GM19397 (cell line): ENCODE results near the gene BATF.
A peak's percentile ranks its signal among the peaks of the same experiment; 100 is the strongest.
"Not testable (repeated sequence)": the region's sequence is repeated elsewhere in the genome, so short reads cannot be mapped to it uniquely, and the experiment has no call there.

Source experiments
- ATAC-seq: cut with Tn5 transposase; IDR thresholded peaks from one replicate; pipeline ENCODE4 v1.9.1; 2021; ENCODE audit warnings: mild to moderate bottlenecking, moderate library complexity; ENCODE audit not compliant: unreplicated experiment

BATF gene

DNA sequence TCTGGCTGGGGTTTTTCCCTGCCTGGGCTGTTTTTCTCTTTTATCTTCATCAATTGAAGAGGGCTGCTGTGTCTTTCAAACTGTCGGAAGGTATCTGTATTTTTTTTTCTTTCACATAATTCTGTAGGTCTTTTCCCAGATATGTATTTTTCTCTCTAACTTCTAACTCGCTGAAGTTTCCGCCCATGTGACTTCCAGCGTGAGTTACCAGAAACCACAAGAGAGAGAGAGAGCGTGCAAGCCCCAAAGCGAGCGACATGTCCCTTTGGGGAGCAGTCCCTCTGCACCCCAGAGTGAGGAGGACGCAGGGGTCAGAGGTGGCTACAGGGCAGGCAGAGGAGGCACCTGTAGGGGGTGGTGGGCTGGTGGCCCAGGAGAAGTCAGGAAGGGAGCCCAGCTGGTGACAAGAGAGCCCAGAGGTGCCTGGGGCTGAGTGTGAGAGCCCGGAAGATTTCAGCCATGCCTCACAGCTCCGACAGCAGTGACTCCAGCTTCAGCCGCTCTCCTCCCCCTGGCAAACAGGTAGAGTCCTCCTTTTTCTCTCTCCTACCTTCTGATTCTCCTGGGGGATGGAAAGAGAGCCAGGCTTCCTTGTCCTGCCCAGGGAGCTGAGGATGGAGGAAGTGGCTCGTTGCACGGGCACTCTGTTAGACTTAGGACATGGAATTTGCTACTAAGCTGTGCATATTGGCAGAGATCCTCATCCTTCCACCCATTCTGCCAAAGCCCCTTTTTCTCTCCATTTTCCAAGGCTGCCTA lies at the start of gene BATF:
TSS of gene BATF (plus strand) at position 246 of the 759 bp plus-strand sequence. CDS start at position 460, 214 bp downstream.
- peak; percentile 69 for ATAC-seq

GRCh38 chr14:75474127-75474526 lies 48.1 kb upstream of the BATF start:
- not testable (repeated sequence) for ATAC-seq

GRCh38 chr14:75476274-75476995 lies 45.8 kb upstream of the BATF start:
- no peak for ATAC-seq

DNA sequence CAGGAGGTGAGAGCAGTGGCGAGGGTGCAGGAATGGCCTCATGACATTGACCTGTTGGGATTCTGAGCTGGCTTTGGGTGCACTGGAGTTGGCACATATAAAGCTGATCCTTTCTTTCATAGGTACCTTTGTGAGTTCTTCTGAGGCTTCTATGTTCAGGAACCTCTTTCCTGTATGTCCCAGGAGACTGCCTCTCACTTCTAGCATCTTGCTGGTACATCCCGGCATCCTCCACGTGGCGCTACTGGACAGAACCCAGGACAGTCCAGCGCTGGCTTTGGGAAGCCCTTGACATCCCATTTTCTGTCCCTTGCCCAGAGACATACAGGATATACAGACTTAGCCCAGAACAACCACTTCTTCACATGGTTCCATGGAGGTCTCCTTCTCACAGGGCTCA lies 44.4 kb upstream of the BATF start:
- ATAC-seq, result no peak

- no peak for ATAC-seq
These were observed 42.3 kb upstream of the BATF start for GRCh38 chr14:75479770-75480600.

DNA sequence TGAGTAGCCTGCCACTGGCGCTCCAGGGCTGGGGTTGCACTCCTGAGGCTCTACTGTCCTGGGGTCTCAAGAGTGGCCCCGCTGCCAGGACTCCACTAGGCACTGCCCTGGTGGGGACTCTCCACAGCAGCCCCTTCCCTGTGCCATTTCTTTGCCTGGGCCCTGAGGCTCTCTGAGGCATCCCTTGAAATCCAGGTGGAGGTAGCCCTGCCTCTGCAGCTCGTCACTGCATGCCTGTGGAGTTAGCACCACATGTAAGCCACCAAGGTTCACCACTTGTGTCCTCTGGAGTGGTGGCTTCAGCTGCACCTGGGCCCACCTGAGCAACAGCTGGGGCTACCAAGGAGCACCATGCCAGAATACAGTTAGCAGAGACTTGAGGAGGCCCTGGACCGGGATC lies 39.9 kb upstream of the BATF start:
- no peak for ATAC-seq

GRCh38 chr14:75484711-75485429 lies 37.4 kb upstream of the BATF start:
- ATAC-seq, result no peak

- ATAC-seq, result no peak
These were observed 36.0 kb upstream of the BATF start for GRCh38 chr14:75486318-75486717.

DNA sequence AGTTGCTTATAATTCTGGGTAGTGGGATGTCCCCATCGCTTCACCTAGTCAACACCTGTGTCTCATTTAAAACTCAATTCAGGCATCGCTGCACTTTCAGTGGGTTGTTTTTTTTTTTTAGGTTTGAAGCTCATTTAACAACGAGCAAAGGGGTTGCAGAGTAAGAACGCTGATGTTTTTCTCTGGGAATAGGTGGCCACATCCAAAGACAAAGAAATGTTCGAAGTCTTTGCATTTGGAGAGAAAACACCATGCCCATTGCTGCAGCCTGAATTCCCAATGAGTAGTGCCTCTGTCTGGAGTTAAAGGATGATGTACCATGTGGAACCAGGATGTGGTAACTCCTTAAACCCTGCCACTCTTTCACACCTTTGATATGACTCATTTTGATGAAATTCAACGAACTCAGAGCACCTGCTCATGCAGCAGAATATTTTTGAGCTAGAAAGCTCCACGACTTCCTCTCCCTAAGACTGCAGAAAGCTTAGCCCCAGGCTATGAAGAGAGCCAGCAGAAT lies 35.1 kb upstream of the BATF start:
- peak; percentile 69 for ATAC-seq

DNA sequence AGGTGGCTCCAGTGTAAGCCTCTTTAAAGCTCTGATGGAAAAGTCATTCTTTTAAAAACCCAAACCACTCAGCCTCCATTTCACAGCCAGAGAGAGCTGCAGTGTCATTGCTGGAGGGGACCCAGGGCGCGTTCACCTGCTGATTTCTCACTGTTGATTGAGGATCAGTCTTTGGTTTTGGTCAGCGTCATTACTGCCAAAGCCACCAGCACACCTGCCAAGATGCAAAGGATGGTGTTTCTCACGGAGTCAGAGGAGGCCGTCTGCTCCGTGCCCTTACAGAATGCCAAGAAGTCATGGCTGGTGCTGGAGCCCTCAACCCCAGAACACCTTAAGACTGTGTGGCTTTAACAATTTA lies 32.8 kb upstream of the BATF start:
- no peak for ATAC-seq

- no peak for ATAC-seq
These were observed 30.8 kb upstream of the BATF start for GRCh38 chr14:75491376-75491978.

DNA sequence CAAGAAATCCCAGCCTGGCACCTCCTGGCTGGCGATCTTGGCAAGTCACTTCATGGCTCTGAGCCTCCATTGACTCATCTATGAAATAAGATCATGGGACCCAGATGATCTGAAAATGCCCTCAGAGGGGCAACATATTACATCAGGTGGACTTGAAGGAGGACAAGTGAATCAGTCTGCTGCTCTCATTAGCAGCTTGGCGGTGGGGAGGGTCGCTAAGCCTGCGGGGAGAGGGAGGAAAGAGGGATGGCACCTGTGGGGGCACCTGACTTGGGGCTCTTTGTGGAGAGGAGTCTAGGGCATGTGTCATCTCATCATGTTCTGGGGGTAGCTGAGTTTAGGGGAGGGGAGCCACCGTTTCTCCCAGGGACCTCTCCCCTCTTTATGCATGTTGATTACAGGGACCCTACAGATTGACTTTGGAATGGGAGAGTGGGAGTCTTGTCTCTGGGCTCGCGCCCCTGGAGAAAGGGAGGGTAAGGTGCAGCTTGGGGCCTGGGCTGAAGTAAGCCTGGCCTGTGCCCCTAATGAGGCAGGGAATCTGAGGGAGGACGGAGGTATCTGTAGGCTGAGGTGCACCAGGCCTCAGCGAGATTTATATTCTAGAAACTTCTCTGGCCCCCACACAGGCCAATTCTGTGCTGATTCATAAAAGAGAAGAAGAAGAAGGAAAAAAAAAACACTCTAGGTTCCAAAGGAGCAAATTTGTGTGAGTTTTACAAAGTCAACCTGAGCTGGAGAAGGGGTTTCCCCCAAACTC lies 29.3 kb upstream of the BATF start:
- ATAC-seq, result no peak

DNA sequence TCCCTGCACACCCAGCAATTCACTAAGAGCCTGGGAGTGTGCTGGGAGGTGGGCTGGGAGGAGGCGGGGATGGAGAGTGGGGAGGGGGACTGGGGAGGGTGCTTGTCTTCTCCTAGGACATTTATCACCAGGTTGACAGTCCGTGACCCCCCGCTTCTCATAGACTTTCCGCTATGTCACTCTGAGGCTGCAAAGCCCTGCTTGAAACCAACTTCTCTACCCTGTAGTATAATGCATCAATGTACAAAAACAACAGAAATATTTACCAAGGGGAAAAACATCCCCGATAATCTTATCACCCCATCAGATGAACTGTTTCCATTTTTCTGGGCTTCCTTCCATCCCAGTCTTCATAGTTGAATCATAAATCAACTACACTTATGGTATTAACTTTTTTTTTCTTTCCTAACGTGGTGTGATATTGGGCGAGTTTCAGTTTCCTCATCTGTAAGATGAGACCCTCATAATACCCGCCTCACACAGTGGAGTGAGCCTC lies 28.6 kb upstream of the BATF start:
- no peak for ATAC-seq

DNA sequence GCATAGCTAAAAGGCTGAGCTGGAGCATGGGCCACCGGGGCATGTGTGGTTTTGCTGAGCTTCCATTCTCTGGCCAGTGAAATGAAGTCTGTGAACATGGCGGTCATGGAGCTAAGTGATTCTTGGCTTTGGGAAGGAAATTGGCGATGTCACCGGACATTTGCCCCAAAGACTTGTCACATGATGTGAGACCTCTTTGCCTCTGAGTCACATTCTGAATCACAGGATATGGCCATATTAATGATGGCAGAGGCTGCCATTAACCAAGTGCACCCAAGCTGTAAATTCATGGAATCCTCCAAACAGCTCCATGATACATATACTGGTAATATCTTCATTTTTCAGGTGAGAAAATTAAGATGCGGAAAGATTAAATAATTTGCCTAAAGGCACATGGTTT lies 27.4 kb upstream of the BATF start:
- ATAC-seq, result no peak

GRCh38 chr14:75495399-75495798 lies 26.9 kb upstream of the BATF start:
- ATAC-seq, result no peak

- ATAC-seq, result no peak
These were observed 26.4 kb upstream of the BATF start for GRCh38 chr14:75495882-75496281.

GRCh38 chr14:75496755-75497154 lies 25.5 kb upstream of the BATF start:
- no peak for ATAC-seq

DNA sequence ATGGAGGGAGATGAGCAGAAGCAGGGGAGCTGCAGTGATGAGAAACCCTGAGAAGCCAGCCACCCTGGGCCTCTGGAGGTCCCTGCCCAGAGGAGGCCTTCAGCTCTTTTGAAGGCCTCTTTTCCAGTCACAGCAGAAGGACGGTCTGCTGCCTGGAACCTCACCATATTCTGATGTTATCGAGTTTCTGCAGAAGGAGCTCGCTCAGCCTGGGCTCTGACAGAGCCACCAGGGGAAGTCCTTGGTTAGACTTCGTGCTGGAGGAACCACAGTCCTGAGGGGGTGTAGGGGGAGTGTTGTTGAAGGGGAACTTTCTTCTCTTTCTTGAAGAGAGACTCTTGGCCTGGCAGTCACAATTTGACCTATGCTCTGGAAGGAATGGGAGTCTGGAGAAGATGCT lies 25.1 kb upstream of the BATF start:
- ATAC-seq, result no peak

DNA sequence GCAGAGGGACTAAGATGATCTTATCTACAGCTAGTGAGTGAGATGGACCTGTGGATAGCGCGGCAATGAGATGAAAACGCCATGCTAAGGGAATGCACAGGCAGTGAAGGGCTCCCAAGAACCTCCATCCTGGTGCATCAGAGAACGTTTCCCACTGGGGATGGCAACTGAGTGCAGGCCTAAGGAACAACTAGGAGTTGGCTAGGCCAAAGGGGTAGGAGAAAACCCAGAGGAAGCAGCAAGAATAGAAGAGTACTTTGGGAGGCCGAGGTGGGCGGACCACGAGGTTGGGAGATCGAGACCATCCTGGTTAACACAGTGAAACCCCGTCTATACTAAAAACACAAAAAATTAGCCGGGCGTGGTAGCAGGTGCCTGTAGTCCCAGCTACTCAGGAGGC lies 24.6 kb upstream of the BATF start:
- no peak for ATAC-seq
